Neural cell (in vitro differentiated cells): Measurements from ENCODE around the gene C10orf120. TPM values are rescaled to one million over a fixed set of nuclear protein-coding genes. Genes with fewer than 3 reads are reported as not detected.

Experiments used
- H2AFZ ChIP-seq: fragments of 200-600, 300-800 bp; sonication (generic), shearing (Covaris generic); 2 replicates; pipeline ENCODE4 v1.6.0; 2014; ENCODE audit warnings: low read depth, mild to moderate bottlenecking, antibody characterized with exemption, low read length, moderate library complexity
- H3F3A ChIP-seq: fragments of 200-600 bp; shearing (Covaris generic); 2 replicates; pipeline ENCODE4 v1.6.1; 2016; ENCODE audit warnings: mild to moderate bottlenecking, moderate library complexity, mixed read lengths, antibody characterized with exemption, low read length; ENCODE audit not compliant: insufficient read depth, poor library complexity, severe bottlenecking
- H3K27ac ChIP-seq: fragments of 200-600, 300-800 bp; sonication (generic), shearing (Covaris generic); 2 replicates; pipeline ENCODE4 v1.5.1; 2014; ENCODE audit warnings: mild to moderate bottlenecking, low read length, moderate library complexity
- H3K27me3 ChIP-seq: fragments of 300-800, 200-600 bp; sonication (generic), shearing (Covaris generic); 2 replicates; pipeline ENCODE4 v1.6.0; 2014; ENCODE audit warnings: mild to moderate bottlenecking, low read depth, low read length, moderate library complexity; ENCODE audit not compliant: insufficient read depth
- H3K36me3 ChIP-seq: fragments of 300-800, 200-600 bp; sonication (generic), shearing (Covaris generic); 2 replicates; pipeline ENCODE4 v1.5.1; 2014; ENCODE audit warnings: mild to moderate bottlenecking, antibody characterized with exemption, low read length, moderate library complexity; ENCODE audit not compliant: insufficient read depth
- H3K4me2 ChIP-seq: fragments of 300-800, 200-600 bp; sonication (generic), shearing (Covaris generic); 2 replicates; pipeline ENCODE4 v1.6.0; 2014; ENCODE audit warnings: mild to moderate bottlenecking, low read length
- H3K4me3 ChIP-seq: fragments of 300-800, 200-600 bp; sonication (generic), shearing (Covaris generic); 2 replicates; pipeline ENCODE4 v1.5.1; 2014; ENCODE audit warnings: mild to moderate bottlenecking, low read length, moderate library complexity
- H3K79me2 ChIP-seq: fragments of 200-600 bp; shearing (Covaris generic); replicated peaks from 2 replicates; pipeline ENCODE4 v1.6.0; 2014; ENCODE audit warnings: mild to moderate bottlenecking, low read length, moderate library complexity; ENCODE audit not compliant: insufficient read depth
- H3K9ac ChIP-seq: fragments of 300-800, 200-600 bp; sonication (generic), shearing (Covaris generic); 2 replicates; pipeline ENCODE4 v1.6.1; 2016; ENCODE audit warnings: mild to moderate bottlenecking, low read length, mixed read lengths
- H3K9me2 ChIP-seq: fragments of 200-600 bp; shearing (Covaris generic); 2 replicates; pipeline ENCODE4 v1.6.1; 2016; ENCODE audit warnings: mild to moderate bottlenecking, low read length, mixed read lengths; ENCODE audit not compliant: insufficient read depth
- H3K9me3 ChIP-seq: fragments of 200-600, 300-800 bp; sonication (generic), shearing (Covaris generic); 2 replicates; pipeline ENCODE4 v1.6.1; 2016; ENCODE audit warnings: mild to moderate bottlenecking, mixed run types, low read length, moderate library complexity, mixed read lengths
- H4K20me1 ChIP-seq: fragments of 200-600 bp; shearing (Covaris generic); 2 replicates; pipeline ENCODE4 v1.6.1; 2016; ENCODE audit warnings: mild to moderate bottlenecking, mixed run types; ENCODE audit not compliant: insufficient read depth
- EP300 ChIP-seq: fragments of 450-650 bp; conservative IDR thresholded peaks from 2 replicates; pipeline ENCODE4 v1.6.1; 2014; ENCODE audit warnings: antibody characterized with exemption, mild to moderate bottlenecking, moderate library complexity; ENCODE audit not compliant: poor library complexity, severe bottlenecking
- EZH2 ChIP-seq: fragments of 200-600, 300-800 bp; shearing (Covaris generic), sonication (generic); IDR thresholded peaks from 2 replicates; pipeline ENCODE4 v1.6.1; 2014; ENCODE audit warnings: antibody characterized with exemption, low read length, borderline replicate concordance, mild to moderate bottlenecking; ENCODE audit not compliant: insufficient read depth, poor library complexity, severe bottlenecking
- MXI1 ChIP-seq: fragments of 450-650 bp; conservative IDR thresholded peaks from 2 replicates; pipeline ENCODE4 v1.6.1; 2014; ENCODE audit warnings: antibody characterized with exemption, mild to moderate bottlenecking; ENCODE audit not compliant: poor library complexity, severe bottlenecking
- POLR2AphosphoS5 ChIP-seq: IDR thresholded peaks from 2 replicates; pipeline ENCODE4 v1.6.1; 2012
- RAD21 ChIP-seq: fragments of 450-650 bp; conservative IDR thresholded peaks from 2 replicates; pipeline ENCODE4 v1.6.1; 2014; ENCODE audit warnings: antibody characterized with exemption, mild to moderate bottlenecking, moderate library complexity
- SMC3 ChIP-seq: fragments of 450-650 bp; conservative IDR thresholded peaks from 2 replicates; pipeline ENCODE4 v1.6.1; 2014; ENCODE audit warnings: antibody characterized with exemption, mild to moderate bottlenecking, moderate library complexity; ENCODE audit not compliant: poor library complexity
- TAF1 ChIP-seq: IDR thresholded peaks from 2 replicates; pipeline ENCODE4 v1.6.1; 2012; ENCODE audit warnings: low read depth
- polyA plus RNA-seq: library from polyadenylated mRNA; depleted of rRNA; stranded (reverse); fragments of >200 nt; gene quantifications from 2 replicates; pipeline ENCODE4 v1.2.3, GENCODE V29; 2014
- TF ChIP-seq, protein P1 (sequence below): IDR thresholded peaks from 2 replicates; pipeline ENCODE4 v1.6.1; 2012; ENCODE audit warnings: borderline replicate concordance
- TF ChIP-seq, protein P2 (sequence below): fragments of 450-650 bp; IDR thresholded peaks from 2 replicates; pipeline ENCODE4 v1.5.1; 2014; ENCODE audit warnings: antibody characterized with exemption, mild to moderate bottlenecking, moderate library complexity; ENCODE audit not compliant: poor library complexity, severe bottlenecking

C10orf120 gene
- polyA plus RNA-seq, 1 donor from 2014 or later: not detected

DNA sequence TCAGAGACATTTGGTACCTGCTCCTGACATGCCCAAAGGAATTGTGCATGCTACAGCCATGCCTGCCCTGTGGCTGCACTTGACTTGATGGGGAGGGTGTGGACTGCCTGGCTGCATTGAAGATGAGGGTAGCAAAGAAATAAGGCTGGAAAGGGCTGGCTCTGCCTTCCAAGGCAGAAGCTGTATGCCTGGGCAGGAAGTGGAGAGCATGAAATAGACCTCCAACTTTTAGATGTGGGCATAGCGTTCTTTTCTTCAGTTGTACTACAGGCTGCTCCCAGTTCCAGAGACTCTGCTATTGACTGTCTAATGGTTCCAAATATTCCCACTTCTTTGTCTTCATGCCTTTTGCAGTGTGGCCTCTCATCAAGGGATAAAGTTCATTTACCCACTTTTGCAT lies 3.0 kb downstream of the C10orf120 start:
- no peaks in the 10 kb centered on the region for H3K79me2 ChIP-seq
- H3K36me3 ChIP-seq: no peaks in the 10 kb centered on the region
- no peak overlapping the region for H3K4me3 ChIP-seq
- no peaks in the 10 kb centered on the region for H3K9me3 ChIP-seq
- no peak overlapping the region for H3K4me2 ChIP-seq
- H2AFZ ChIP-seq: no peak overlapping the region
- no peaks in the 10 kb centered on the region for H3K9me2 ChIP-seq
- H3K27me3 ChIP-seq: no peaks in the 10 kb centered on the region
- H4K20me1 ChIP-seq: no peaks in the 10 kb centered on the region
- H3K27ac ChIP-seq: no peak overlapping the region
- no peaks in the 10 kb centered on the region for H3F3A ChIP-seq
- no peak for TF ChIP-seq MXI1
- no peak overlapping the region for H3K9ac ChIP-seq

- Histone ChIP-seq H3K36me3 (no peaks in the 10 kb centered on the region), H4K20me1 (no peaks in the 10 kb centered on the region), H3K27ac (no peak overlapping the region), H3K9me3 (no peaks in the 10 kb centered on the region), H3K9me2 (no peaks in the 10 kb centered on the region), H3K9ac (no peak overlapping the region), H3K27me3 (no peaks in the 10 kb centered on the region), H3K4me3 (no peak overlapping the region), H3K4me2 (no peak overlapping the region), H3F3A (no peaks in the 10 kb centered on the region), H2AFZ (no peak overlapping the region), H3K79me2 (no peaks in the 10 kb centered on the region)
- TF ChIP-seq EP300: no peak
- TF ChIP-seq, protein P1, sequence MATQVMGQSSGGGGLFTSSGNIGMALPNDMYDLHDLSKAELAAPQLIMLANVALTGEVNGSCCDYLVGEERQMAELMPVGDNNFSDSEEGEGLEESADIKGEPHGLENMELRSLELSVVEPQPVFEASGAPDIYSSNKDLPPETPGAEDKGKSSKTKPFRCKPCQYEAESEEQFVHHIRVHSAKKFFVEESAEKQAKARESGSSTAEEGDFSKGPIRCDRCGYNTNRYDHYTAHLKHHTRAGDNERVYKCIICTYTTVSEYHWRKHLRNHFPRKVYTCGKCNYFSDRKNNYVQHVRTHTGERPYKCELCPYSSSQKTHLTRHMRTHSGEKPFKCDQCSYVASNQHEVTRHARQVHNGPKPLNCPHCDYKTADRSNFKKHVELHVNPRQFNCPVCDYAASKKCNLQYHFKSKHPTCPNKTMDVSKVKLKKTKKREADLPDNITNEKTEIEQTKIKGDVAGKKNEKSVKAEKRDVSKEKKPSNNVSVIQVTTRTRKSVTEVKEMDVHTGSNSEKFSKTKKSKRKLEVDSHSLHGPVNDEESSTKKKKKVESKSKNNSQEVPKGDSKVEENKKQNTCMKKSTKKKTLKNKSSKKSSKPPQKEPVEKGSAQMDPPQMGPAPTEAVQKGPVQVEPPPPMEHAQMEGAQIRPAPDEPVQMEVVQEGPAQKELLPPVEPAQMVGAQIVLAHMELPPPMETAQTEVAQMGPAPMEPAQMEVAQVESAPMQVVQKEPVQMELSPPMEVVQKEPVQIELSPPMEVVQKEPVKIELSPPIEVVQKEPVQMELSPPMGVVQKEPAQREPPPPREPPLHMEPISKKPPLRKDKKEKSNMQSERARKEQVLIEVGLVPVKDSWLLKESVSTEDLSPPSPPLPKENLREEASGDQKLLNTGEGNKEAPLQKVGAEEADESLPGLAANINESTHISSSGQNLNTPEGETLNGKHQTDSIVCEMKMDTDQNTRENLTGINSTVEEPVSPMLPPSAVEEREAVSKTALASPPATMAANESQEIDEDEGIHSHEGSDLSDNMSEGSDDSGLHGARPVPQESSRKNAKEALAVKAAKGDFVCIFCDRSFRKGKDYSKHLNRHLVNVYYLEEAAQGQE: no peak
- TF ChIP-seq, protein P2, sequence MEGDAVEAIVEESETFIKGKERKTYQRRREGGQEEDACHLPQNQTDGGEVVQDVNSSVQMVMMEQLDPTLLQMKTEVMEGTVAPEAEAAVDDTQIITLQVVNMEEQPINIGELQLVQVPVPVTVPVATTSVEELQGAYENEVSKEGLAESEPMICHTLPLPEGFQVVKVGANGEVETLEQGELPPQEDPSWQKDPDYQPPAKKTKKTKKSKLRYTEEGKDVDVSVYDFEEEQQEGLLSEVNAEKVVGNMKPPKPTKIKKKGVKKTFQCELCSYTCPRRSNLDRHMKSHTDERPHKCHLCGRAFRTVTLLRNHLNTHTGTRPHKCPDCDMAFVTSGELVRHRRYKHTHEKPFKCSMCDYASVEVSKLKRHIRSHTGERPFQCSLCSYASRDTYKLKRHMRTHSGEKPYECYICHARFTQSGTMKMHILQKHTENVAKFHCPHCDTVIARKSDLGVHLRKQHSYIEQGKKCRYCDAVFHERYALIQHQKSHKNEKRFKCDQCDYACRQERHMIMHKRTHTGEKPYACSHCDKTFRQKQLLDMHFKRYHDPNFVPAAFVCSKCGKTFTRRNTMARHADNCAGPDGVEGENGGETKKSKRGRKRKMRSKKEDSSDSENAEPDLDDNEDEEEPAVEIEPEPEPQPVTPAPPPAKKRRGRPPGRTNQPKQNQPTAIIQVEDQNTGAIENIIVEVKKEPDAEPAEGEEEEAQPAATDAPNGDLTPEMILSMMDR: no peak
- no peak for TF ChIP-seq TAF1
- no peak for TF ChIP-seq MXI1
- no peak for TF ChIP-seq RAD21
- no peak for TF ChIP-seq EZH2
- TF ChIP-seq POLR2AphosphoS5: no peak
- TF ChIP-seq SMC3: no peak
These were observed 6.9 kb downstream of the C10orf120 start for GRCh38 chr10:122692744-122693143.
